CD14-positive monocyte (primary cell): ENCODE results near the gene VPS8. TPM values are rescaled to one million over a fixed set of nuclear protein-coding genes. Genes with fewer than 3 reads are reported as not detected.

Source experiments
- DNase-seq, 3 donors: peaks; one replicate each; pipeline ENCODE4 v3.0.0-alpha.2; 2011 to 2022
- H2AFZ ChIP-seq: 2 replicates; pipeline ENCODE4 v1.6.0; 2012; ENCODE audit warnings: mild to moderate bottlenecking, low read depth, low read length, inconsistent platforms; ENCODE audit not compliant: insufficient read depth, poor library complexity, severe bottlenecking
- H3K27ac ChIP-seq, 2 donors: 1 replicate in 1 of 2; 2 replicates in 1 of 2; pipeline ENCODE4 v1.5.1; 2012 to 2013; ENCODE audit warnings: low read length in 2 of 2, control low read depth in 1 of 2, inconsistent platforms in 1 of 2, low read depth in 1 of 2, mild to moderate bottlenecking in 1 of 2
- H3K27me3 ChIP-seq, 2 donors: one replicate each; pipeline versions ENCODE4 v1.6.0 to v1.6.1; 2011 to 2013; ENCODE audit warnings: low read length in 2 of 2; ENCODE audit not compliant: control insufficient read depth in 2 of 2, insufficient read depth in 2 of 2
- H3K36me3 ChIP-seq, 2 donors: replicated peaks in 1 of 2; 1 replicate in 1 of 2; 2 replicates in 1 of 2; pipeline versions ENCODE4 v1.5.1 to v1.6.1; 2012 to 2013; ENCODE audit warnings: low read length in 2 of 2, control low read depth in 1 of 2, inconsistent platforms in 1 of 2, mild to moderate bottlenecking in 1 of 2; ENCODE audit not compliant: insufficient read depth in 2 of 2, control insufficient read depth in 1 of 2
- H3K4me1 ChIP-seq, 2 donors: 1 replicate in 1 of 2; 2 replicates in 1 of 2; pipeline versions ENCODE4 v1.5.1 to v1.6.1; 2012 to 2013; ENCODE audit warnings: low read length in 2 of 2, control low read depth in 1 of 2, inconsistent platforms in 1 of 2, mild to moderate bottlenecking in 1 of 2, moderate library complexity in 1 of 2; ENCODE audit not compliant: insufficient read depth in 2 of 2, control insufficient read depth in 1 of 2
- H3K4me2 ChIP-seq: replicated peaks from 2 replicates; pipeline ENCODE3; 2012; ENCODE audit warnings: low read length, moderate library complexity, mild to moderate bottlenecking; ENCODE audit not compliant: poor library complexity, severe bottlenecking; ENCODE audit errors: extremely low read depth
- H3K4me3 ChIP-seq, 3 experiments: fragments of 200-600 bp in 1 of 3; sonication (generic) in 1 of 3; replicated peaks in 1 of 3; 1 replicate in 2 of 3; 2 replicates in 1 of 3; pipeline ENCODE4 v1.5.1; 2011 to 2013; ENCODE audit warnings: low read length in 3 of 3, mild to moderate bottlenecking in 3 of 3, control low read depth in 2 of 3, low read depth in 2 of 3, inconsistent platforms in 1 of 3, moderate library complexity in 1 of 3
- H3K79me2 ChIP-seq: 2 replicates; pipeline ENCODE4 v1.6.0; 2012; ENCODE audit warnings: mild to moderate bottlenecking, control low read depth, inconsistent platforms, low read length, moderate library complexity; ENCODE audit not compliant: insufficient read depth
- H3K9ac ChIP-seq: 2 replicates; pipeline ENCODE4 v1.6.0; 2017; ENCODE audit warnings: low read length, mild to moderate bottlenecking; ENCODE audit not compliant: insufficient read depth, poor library complexity, severe bottlenecking
- H3K9me3 ChIP-seq, 2 donors: replicated peaks in 1 of 2; 1 replicate in 1 of 2; 2 replicates in 1 of 2; pipeline versions ENCODE4 v1.5.1 to v1.6.1; 2012 to 2013; ENCODE audit warnings: low read length in 2 of 2, control low read depth in 1 of 2; ENCODE audit not compliant: control insufficient read depth in 1 of 2, insufficient read depth in 1 of 2
- H4K20me1 ChIP-seq: 2 replicates; pipeline ENCODE4 v1.6.0; 2012; ENCODE audit warnings: mild to moderate bottlenecking, low read length, control low read depth, moderate library complexity; ENCODE audit not compliant: insufficient read depth
- H3K27ac Mint-ChIP-seq, 7 donors: one replicate each; pipeline ENCODE4 v1.8.0; 2020; ENCODE audit warnings: mild to moderate bottlenecking in 7 of 7, mixed read lengths in 7 of 7, moderate library complexity in 6 of 7, inconsistent platforms in 2 of 7
- H3K27me3 Mint-ChIP-seq, 3 donors: one replicate each; pipeline ENCODE4 v1.8.0; 2021 to 2022; ENCODE audit warnings: low read depth in 3 of 3, mild to moderate bottlenecking in 3 of 3, mixed read lengths in 3 of 3, moderate library complexity in 3 of 3, inconsistent platforms in 1 of 3
- H3K36me3 Mint-ChIP-seq, 2 donors: one replicate each; pipeline ENCODE4 v1.8.0; 2020; ENCODE audit warnings: mixed read lengths in 2 of 2, inconsistent platforms in 1 of 2, mild to moderate bottlenecking in 1 of 2
- H3K4me1 Mint-ChIP-seq: one replicate; pipeline ENCODE4 v1.8.0; 2020; ENCODE audit warnings: mild to moderate bottlenecking, mixed read lengths
- H3K4me3 Mint-ChIP-seq, 2 donors: one replicate each; pipeline ENCODE4 v1.8.0; 2020; ENCODE audit warnings: mild to moderate bottlenecking in 2 of 2, mixed read lengths in 2 of 2, moderate library complexity in 1 of 2
- H3K9me3 Mint-ChIP-seq, 7 donors: one replicate each; pipeline ENCODE4 v1.8.0; 2020 to 2022; ENCODE audit warnings: mixed read lengths in 7 of 7, mild to moderate bottlenecking in 6 of 7, moderate library complexity in 6 of 7, inconsistent platforms in 2 of 7
- CTCF ChIP-seq: fragments of 200-600 bp; IDR thresholded peaks from one replicate; pipeline ENCODE4 v1.8.0; 2022; ENCODE audit warnings: antibody characterized with exemption, mild to moderate bottlenecking
- WGBS: methylation state at CpG from one replicate; pipeline ENCODE4 v1.1.5; 2013; ENCODE audit warnings: missing lambda C conversion rate; ENCODE audit not compliant: insufficient coverage; 5-methylcytosine and 5-hydroxymethylcytosine counted together
- intact Hi-C, 2 donors: fragments of 100-400 bp; cut with micrococcal nuclease; formaldehyde crosslinking; loops; one replicate each; pipeline versions ENCODE4 v1.15.0 to v1.15.1; 2023
- polyA plus RNA-seq, 3 donors: library from polyadenylated mRNA; depleted of rRNA in 1 of 3; unstranded in 2 of 3; stranded (reverse) in 1 of 3; fragments of 300-500 nt in 2 of 3; fragments of >200 nt in 1 of 3; fragmentation: Illumina TruSeq in 2 of 3; gene quantifications; 1 replicate in 2 of 3; 2 replicates in 1 of 3; pipeline ENCODE4 v1.2.3, GENCODE V29; 2012 to 2021

VPS8 gene
- polyA plus RNA-seq, 3 donors = 22.0 to 42.3 (median 29.2) TPM

- Histone ChIP-seq H3K9me3 (no peaks in the 10 kb centered on the region), H3K27me3 (no peaks in the 10 kb centered on the region), H4K20me1 (no peaks in the 10 kb centered on the region), H2AFZ (no peak overlapping the region), H3K9ac (no peak overlapping the region), H3K27ac (no peak overlapping the region), H3K79me2 (no peaks in the 10 kb centered on the region), H3K4me2 (no peak overlapping the region), H3K4me1 (no peaks in the 10 kb centered on the region), H3K36me3 (peaks cover 53 to 73% of the 10 kb centered on the region in 2 donors), H3K4me3 (no peak overlapping the region)
- no peaks in the 10 kb centered on the region for H3K4me1 Mint-ChIP-seq
- no peak overlapping the region for H3K4me3 Mint-ChIP-seq
- DNase-seq = no peak
- no peaks in the 10 kb centered on the region for H3K27me3 Mint-ChIP-seq
- 80% methylated on average over 1 of the region's 4 CpGs for WGBS
- peaks cover 30 to 36% of the 10 kb centered on the region in 2 donors for H3K36me3 Mint-ChIP-seq
- no peak overlapping the region for H3K27ac Mint-ChIP-seq
- intact Hi-C loops = no loop called here
- H3K9me3 Mint-ChIP-seq = no peaks in the 10 kb centered on the region
- no peak for TF ChIP-seq CTCF
Observed at GRCh38 chr3:184895350-184895749, 83.4 kb downstream of the VPS8 start.

- 100% methylated on average over 1 of the region's 2 CpGs for WGBS
- no peak overlapping the region for H3K4me2 ChIP-seq
- intact Hi-C loops = no loop called here
- no peaks in the 10 kb centered on the region for H3K4me1 Mint-ChIP-seq
- H3K4me3 ChIP-seq = no peak overlapping the region
- H3K79me2 ChIP-seq = no peaks in the 10 kb centered on the region
- no peaks in the 10 kb centered on the region for H3K4me1 ChIP-seq
- no peaks in the 10 kb centered on the region for H3K27me3 ChIP-seq
- no peak overlapping the region for H3K4me3 Mint-ChIP-seq
- no peaks in the 10 kb centered on the region for H3K27me3 Mint-ChIP-seq
- H3K9me3 Mint-ChIP-seq = no peaks in the 10 kb centered on the region
- H3K36me3 ChIP-seq = peaks cover 52 to 72% of the 10 kb centered on the region in 2 donors
- no peak overlapping the region for H3K9ac ChIP-seq
- DNase-seq = no peak
- no peaks in the 10 kb centered on the region for H3K9me3 ChIP-seq
- TF ChIP-seq CTCF = no peak
- H3K27ac Mint-ChIP-seq = no peak overlapping the region
- H4K20me1 ChIP-seq = no peaks in the 10 kb centered on the region
- peaks cover 29 to 37% of the 10 kb centered on the region in 2 donors for H3K36me3 Mint-ChIP-seq
- H2AFZ ChIP-seq = no peak overlapping the region
- no peak overlapping the region for H3K27ac ChIP-seq
Observed at GRCh38 chr3:184896336-184896735, 84.4 kb downstream of the VPS8 start.
